Cardiac muscle cell (in vitro differentiated cells and primary cell): ENCODE data around the gene LARP6. TPM values are rescaled to one million over a fixed set of nuclear protein-coding genes. Genes with fewer than 3 reads are reported as not detected.

Experiments
- DNase-seq, 2 donors: peaks; one replicate each; pipeline versions ENCODE4 v3.0.0 to v3.0.0-alpha.2; 2010 to 2017; ENCODE audit warnings: low read depth in 1 of 2, low spot score in 1 of 2
- H3K27ac ChIP-seq: fragments of 200-600 bp; sonication (generic); 2 replicates; pipeline ENCODE4 v1.5.1; 2016
- H3K27me3 ChIP-seq: fragments of 200-600 bp; sonication (generic); 2 replicates; pipeline ENCODE4 v1.6.0; 2016; ENCODE audit warnings: control low read depth
- H3K36me3 ChIP-seq: fragments of 200-600 bp; sonication (generic); 2 replicates; pipeline ENCODE4 v1.5.1; 2016; ENCODE audit warnings: control low read depth
- H3K4me1 ChIP-seq: fragments of 200-600 bp; sonication (generic); 2 replicates; pipeline ENCODE4 v1.8.1; 2017; ENCODE audit warnings: low read depth, mild to moderate bottlenecking, mixed run types
- H3K4me3 ChIP-seq: fragments of 200-600 bp; sonication (generic); 2 replicates; pipeline ENCODE4 v1.5.1; 2016; ENCODE audit warnings: mild to moderate bottlenecking
- H3K9me3 ChIP-seq: fragments of 200-600 bp; sonication (generic); 2 replicates; pipeline ENCODE4 v1.5.1; 2017; ENCODE audit warnings: low read depth, mild to moderate bottlenecking, control low read depth
- polyA plus RNA-seq: library from polyadenylated mRNA; unstranded; fragments of >200 nt; fragmentation: Nextera tagmentation; extraction: Ambion mirVana; gene quantifications from 2 replicates; pipeline ENCODE4 v1.2.1, GENCODE V29; 2016
- total RNA-seq: library from RNA; depleted of rRNA; stranded (reverse); fragments of >200 nt; gene quantifications from 2 replicates; pipeline ENCODE4 v1.2.3, GENCODE V29; 2016
- TF ChIP-seq, protein P1 (sequence below): IDR thresholded peaks from 2 replicates; pipeline ENCODE4 v1.5.1; 2012; ENCODE audit warnings: low read depth, mild to moderate bottlenecking, low read length

Gene LARP6
- total and polyA plus RNA-seq, 2 experiments from 2014 or later, result 45.7 to 54.2 TPM

DNA sequence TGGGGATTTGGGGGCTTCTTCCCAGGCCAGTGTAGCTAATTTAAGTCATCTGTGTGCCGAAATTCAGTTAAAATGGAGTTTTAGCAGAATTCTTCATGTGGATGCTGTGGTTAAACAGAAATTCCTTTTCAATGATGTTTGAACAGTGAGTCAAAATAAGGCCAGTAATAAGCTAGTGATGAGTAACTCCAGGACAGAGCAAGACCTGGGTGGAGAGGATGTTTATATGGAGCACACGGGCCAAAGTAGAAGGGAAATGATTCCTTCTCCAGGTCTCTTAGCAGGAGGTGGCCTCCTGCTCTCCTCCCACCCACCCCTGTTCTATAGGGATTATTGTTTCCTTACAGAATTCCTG lies 58.7 kb downstream of the LARP6 start:
- no peaks in the 10 kb centered on the region for H3K36me3 ChIP-seq
- DNase-seq, result peak in 1 of 2 donors; percentile 91
- H3K27me3 ChIP-seq, result no peaks in the 10 kb centered on the region
- no peaks in the 10 kb centered on the region for H3K9me3 ChIP-seq
- TF ChIP-seq, protein P1, sequence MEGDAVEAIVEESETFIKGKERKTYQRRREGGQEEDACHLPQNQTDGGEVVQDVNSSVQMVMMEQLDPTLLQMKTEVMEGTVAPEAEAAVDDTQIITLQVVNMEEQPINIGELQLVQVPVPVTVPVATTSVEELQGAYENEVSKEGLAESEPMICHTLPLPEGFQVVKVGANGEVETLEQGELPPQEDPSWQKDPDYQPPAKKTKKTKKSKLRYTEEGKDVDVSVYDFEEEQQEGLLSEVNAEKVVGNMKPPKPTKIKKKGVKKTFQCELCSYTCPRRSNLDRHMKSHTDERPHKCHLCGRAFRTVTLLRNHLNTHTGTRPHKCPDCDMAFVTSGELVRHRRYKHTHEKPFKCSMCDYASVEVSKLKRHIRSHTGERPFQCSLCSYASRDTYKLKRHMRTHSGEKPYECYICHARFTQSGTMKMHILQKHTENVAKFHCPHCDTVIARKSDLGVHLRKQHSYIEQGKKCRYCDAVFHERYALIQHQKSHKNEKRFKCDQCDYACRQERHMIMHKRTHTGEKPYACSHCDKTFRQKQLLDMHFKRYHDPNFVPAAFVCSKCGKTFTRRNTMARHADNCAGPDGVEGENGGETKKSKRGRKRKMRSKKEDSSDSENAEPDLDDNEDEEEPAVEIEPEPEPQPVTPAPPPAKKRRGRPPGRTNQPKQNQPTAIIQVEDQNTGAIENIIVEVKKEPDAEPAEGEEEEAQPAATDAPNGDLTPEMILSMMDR, result no peak
- H3K4me1 ChIP-seq, result peaks cover 8% of the 10 kb centered on the region
- no peak overlapping the region for H3K27ac ChIP-seq
- no peak overlapping the region for H3K4me3 ChIP-seq

GRCh38 chr15:70794596-70795310 lies 59.2 kb downstream of the LARP6 start:
- Histone ChIP-seq H3K4me3 (no peak overlapping the region), H3K27me3 (no peaks in the 10 kb centered on the region), H3K9me3 (no peaks in the 10 kb centered on the region), H3K4me1 (peaks cover 3% of the 10 kb centered on the region), H3K36me3 (no peaks in the 10 kb centered on the region), H3K27ac (no peak overlapping the region)
- DNase-seq, result peak in 1 of 2 donors; percentile 77
- TF ChIP-seq, protein P1, result no peak

- H3K27me3 ChIP-seq, result no peaks in the 10 kb centered on the region
- no peaks in the 10 kb centered on the region for H3K36me3 ChIP-seq
- no peaks in the 10 kb centered on the region for H3K4me1 ChIP-seq
- no peak overlapping the region for H3K4me3 ChIP-seq
- no peaks in the 10 kb centered on the region for H3K9me3 ChIP-seq
- H3K27ac ChIP-seq, result no peak overlapping the region
- TF ChIP-seq, protein P1, result no peak
- DNase-seq, result no peak
These were observed 60.3 kb downstream of the LARP6 start for GRCh38 chr15:70793694-70794093.

DNA sequence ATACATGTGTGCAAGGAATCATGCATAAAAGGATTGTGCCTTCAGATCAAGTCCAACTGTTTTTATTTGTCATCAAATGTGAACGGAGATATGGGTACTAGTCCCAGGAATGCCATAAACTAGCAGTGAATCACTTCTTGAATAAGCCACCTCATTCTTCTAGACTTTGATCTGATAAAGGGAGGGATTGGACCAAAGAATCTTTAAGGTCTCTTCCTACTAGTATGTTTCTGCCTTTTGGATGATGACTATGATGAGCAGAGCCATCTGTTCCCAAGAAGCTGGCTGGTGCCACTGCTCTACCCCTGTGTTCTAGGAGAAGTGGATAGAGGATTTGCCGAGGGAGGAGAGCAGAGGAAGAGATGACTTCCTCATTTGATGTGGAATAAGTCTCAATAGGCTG lies 61.8 kb downstream of the LARP6 start:
- no peak overlapping the region for H3K4me3 ChIP-seq
- H3K4me1 ChIP-seq, result no peaks in the 10 kb centered on the region
- no peaks in the 10 kb centered on the region for H3K27me3 ChIP-seq
- H3K9me3 ChIP-seq, result no peaks in the 10 kb centered on the region
- H3K36me3 ChIP-seq, result no peaks in the 10 kb centered on the region
- no peak overlapping the region for H3K27ac ChIP-seq
- DNase-seq, result peak in 1 of 2 donors; percentile 27
- TF ChIP-seq, protein P1, result no peak

- DNase-seq, result no peak
- Histone ChIP-seq H3K36me3 (no peaks in the 10 kb centered on the region), H3K4me3 (no peak overlapping the region), H3K27me3 (no peaks in the 10 kb centered on the region), H3K4me1 (no peaks in the 10 kb centered on the region), H3K9me3 (no peaks in the 10 kb centered on the region), H3K27ac (no peak overlapping the region)
- TF ChIP-seq, protein P1, result no peak
These were observed 62.7 kb downstream of the LARP6 start for GRCh38 chr15:70791259-70791658.
